T-helper 2 cell treated with Interferon-gamma antibody and Interleukin-4, amounts not matched to agents 100 ng/mL and 5 ng/mL, for 36 hours (primary cell): ENCODE measurements around the gene WDR33. TPM values are rescaled to one million over a fixed set of nuclear protein-coding genes. Genes with fewer than 3 reads are reported as not detected.
"Not testable (repeated sequence)": the region's sequence is repeated elsewhere in the genome, so short reads cannot be mapped to it uniquely, and the experiment has no call there.

Source experiments
- intact Hi-C: fragments of 100-400 bp; cut with micrococcal nuclease; formaldehyde crosslinking; loops from one replicate; pipeline ENCODE4 v1.15.1; 2023
- total RNA-seq: library from RNA; stranded (reverse); gene quantifications from 2 replicates; pipeline ENCODE4 v1.2.3, GENCODE V29; 2022

Gene WDR33
- total RNA-seq = 69.8 and 78.3 TPM in 2 replicates

- intact Hi-C loops = loop anchor here (1.0 to 10.0 kb wide), 7 partner anchors 19 to 426 kb away; partner anchors contain the start of genes IWS1, MAP3K2, POLR2D and SAP130
Observed at GRCh38 chr2:127810619-127811396, at the start of gene WDR33. Gene WDR33 (minus strand): TSS chr2:127811171. CDS start chr2:127770981, 40,190 bp downstream.

- intact Hi-C loops = no loop called here
Observed at GRCh38 chr2:127860130-127860529, 49.2 kb upstream of the WDR33 start.

- intact Hi-C loops = loop anchor here (2.0 kb wide), 1 partner anchor 169 kb away; the partner anchor contains the start of gene SAP130
Observed at GRCh38 chr2:127859712-127860085, 48.7 kb upstream of the WDR33 start.

GRCh38 chr2:127857265-127857808 lies 46.4 kb upstream of the WDR33 start:
- intact Hi-C loops = loop anchor here (2.0 kb wide), 2 partner anchors 27 to 155 kb away; no protein-coding TSS in a partner anchor

- intact Hi-C loops = no loop called here
Observed at GRCh38 chr2:127853671-127854070, 42.7 kb upstream of the WDR33 start.

GRCh38 chr2:127852388-127852787 lies 41.4 kb upstream of the WDR33 start:
- intact Hi-C loops = no loop called here

- intact Hi-C loops = no loop called here
Observed at GRCh38 chr2:127847931-127848330, 37.0 kb upstream of the WDR33 start.

- intact Hi-C loops = no loop called here
Observed at GRCh38 chr2:127844973-127845372, 34.0 kb upstream of the WDR33 start.

- intact Hi-C loops = no loop called here
Observed at GRCh38 chr2:127843677-127844076, 32.7 kb upstream of the WDR33 start.

GRCh38 chr2:127841466-127842178 lies 30.7 kb upstream of the WDR33 start:
- intact Hi-C loops = no loop called here

- intact Hi-C loops = no loop called here
Observed at GRCh38 chr2:127840893-127841292, 29.9 kb upstream of the WDR33 start.

- intact Hi-C loops = no loop called here
Observed at GRCh38 chr2:127834951-127835350, 24.0 kb upstream of the WDR33 start.

GRCh38 chr2:127829845-127830246 lies 18.9 kb upstream of the WDR33 start:
- intact Hi-C loops = loop anchor here (1.0 to 2.0 kb wide), 2 partner anchors 19 to 27 kb away; partner anchors contain the start of gene WDR33

- intact Hi-C loops = not testable (repeated sequence)
Observed at GRCh38 chr2:127826708-127827107, 15.7 kb upstream of the WDR33 start.

- intact Hi-C loops = no loop called here
Observed at GRCh38 chr2:127826047-127826446, 15.1 kb upstream of the WDR33 start.

- intact Hi-C loops = no loop called here
Observed at GRCh38 chr2:127820080-127820668, 9.2 kb upstream of the WDR33 start.

GRCh38 chr2:127818794-127819425 lies 7.9 kb upstream of the WDR33 start:
- intact Hi-C loops = loop anchor here (10.0 kb wide), 1 partner anchor 434 kb away; the partner anchor contains the start of gene MAP3K2

- intact Hi-C loops = loop anchor here (10.0 kb wide), 1 partner anchor 433 kb away; the partner anchor contains the start of gene MAP3K2
Observed at GRCh38 chr2:127818241-127818640, 7.3 kb upstream of the WDR33 start.

GRCh38 chr2:127814677-127815076 lies 3.7 kb upstream of the WDR33 start:
- intact Hi-C loops = loop anchor here (10.0 kb wide), 1 partner anchor 430 kb away; the partner anchor contains the start of gene MAP3K2

GRCh38 chr2:127812441-127812840 lies 1.5 kb upstream of the WDR33 start:
- intact Hi-C loops = loop anchor here (10.0 kb wide), 1 partner anchor 428 kb away; the partner anchor contains the start of gene MAP3K2
